Ecto neural progenitor cell (in vitro differentiated cells): ENCODE measurements around the gene RYR1.
"Not testable (repeated sequence)": the region's sequence is repeated elsewhere in the genome, so short reads cannot be mapped to it uniquely, and the experiment has no call there.

ENCODE experiments used
- DNase-seq: peaks from one replicate; pipeline ENCODE4 v3.0.0-alpha.2; 2018; ENCODE audit warnings: low spot score

The RYR1 gene

GRCh38 chr19:38400361-38400760, 33.1 kb upstream of the RYR1 start:
- no peak for DNase-seq

GRCh38 chr19:38401148-38401547, 32.3 kb upstream of the RYR1 start:
- DNase-seq: no peak

- no peak for DNase-seq
Measured at GRCh38 chr19:38402623-38402966, 30.9 kb upstream of the RYR1 start.

GRCh38 chr19:38402967-38403674, 30.4 kb upstream of the RYR1 start, which contains the start of gene FAM98C:
FAM98C (plus strand) TSS chr19:38403093; CDS start chr19:38403154, 61 bp downstream.
- DNase-seq: peak; percentile 99

- no peak for DNase-seq
Measured at GRCh38 chr19:38404858-38405257, 28.6 kb upstream of the RYR1 start.

GRCh38 chr19:38405276-38405675, 28.2 kb upstream of the RYR1 start:
- DNase-seq: no peak

- no peak for DNase-seq
Measured at GRCh38 chr19:38409631-38410133, 23.8 kb upstream of the RYR1 start.

GRCh38 chr19:38410407-38410806, 23.1 kb upstream of the RYR1 start:
- not testable (repeated sequence) for DNase-seq

DNA sequence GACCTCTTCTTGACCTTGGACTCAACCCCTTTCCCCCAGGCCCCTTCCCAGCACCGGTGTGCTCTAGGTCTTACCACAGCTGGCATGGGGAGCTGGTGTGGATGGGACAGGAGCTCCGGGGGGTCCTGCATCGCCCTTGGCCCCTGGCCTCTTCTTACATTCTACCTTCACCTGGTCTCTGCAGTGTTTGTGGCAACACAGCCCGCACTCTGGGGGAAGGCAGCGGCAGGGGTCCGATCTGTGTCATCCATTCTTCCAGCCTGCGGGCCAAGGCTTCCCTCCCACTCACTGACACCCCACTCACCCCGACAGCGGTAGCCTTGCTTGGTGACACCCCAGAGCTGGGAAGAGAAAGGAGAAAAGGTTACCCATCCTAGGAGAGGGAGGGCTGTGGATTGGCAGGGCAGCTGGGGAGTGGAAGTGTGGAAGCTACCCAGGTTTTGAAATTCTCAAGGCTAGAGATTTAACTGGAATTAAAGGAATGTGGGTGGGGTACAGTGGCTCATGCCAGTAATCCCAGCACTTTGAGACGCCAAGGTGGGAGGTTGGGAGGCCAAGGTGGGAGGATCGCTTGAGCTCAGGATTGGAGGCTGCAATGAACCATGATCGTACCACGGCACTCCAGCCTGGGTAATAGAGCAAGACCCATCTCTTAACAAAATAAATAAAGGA, 22.3 kb upstream of the RYR1 start:
- DNase-seq: no peak

- not testable (repeated sequence) for DNase-seq
Measured at GRCh38 chr19:38411898-38412297, 21.6 kb upstream of the RYR1 start.

DNA sequence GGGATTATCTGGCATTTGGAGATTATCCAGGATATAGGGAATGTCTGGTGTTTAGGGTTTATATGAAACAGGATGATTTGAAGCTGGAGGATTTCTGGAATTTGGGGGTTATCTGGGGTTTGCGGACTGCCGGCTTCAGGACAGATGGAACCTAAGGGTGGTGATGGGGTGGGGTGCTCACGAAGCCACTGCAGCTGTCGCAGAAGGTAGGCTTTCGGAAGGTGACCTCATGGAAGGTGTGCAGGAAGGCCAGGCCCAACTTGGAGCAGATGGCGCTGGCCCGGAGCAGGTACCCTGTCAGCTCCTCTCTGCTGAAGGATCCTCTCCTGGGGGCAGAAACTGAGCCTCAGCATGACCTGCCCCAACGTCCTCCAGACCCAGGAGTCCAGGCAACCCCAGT, 21.0 kb upstream of the RYR1 start:
- no peak for DNase-seq

- no peak for DNase-seq
Measured at GRCh38 chr19:38412961-38413360, 20.5 kb upstream of the RYR1 start.

GRCh38 chr19:38413416-38413815, 20.1 kb upstream of the RYR1 start:
- no peak for DNase-seq

GRCh38 chr19:38417146-38417543, 16.3 kb upstream of the RYR1 start:
- no peak for DNase-seq

GRCh38 chr19:38417544-38418506, 15.7 kb upstream of the RYR1 start:
- peak; percentile 87 for DNase-seq

- no peak for DNase-seq
Measured at GRCh38 chr19:38420935-38421334, 12.6 kb upstream of the RYR1 start.

DNA sequence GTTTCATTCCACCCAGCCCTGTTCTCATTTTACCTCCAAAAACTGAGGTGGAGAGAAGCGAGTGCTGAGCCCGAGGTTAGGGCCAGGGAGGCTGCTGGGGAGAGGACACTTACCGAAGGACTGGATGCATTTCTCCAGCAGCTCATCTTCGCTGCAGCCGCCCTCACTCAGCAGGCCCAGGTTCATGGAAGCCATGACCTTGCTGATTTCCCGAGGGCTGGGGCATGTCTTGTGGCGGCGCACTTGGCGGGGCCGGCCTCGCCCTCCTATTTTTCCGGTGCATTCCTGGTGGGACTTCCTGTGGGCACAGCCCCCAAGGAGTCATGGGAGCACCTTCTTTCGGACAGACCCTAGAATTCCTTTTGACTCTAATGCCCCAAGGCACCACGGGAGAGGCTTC, 11.6 kb upstream of the RYR1 start:
- DNase-seq: no peak

- DNase-seq: no peak
Measured at GRCh38 chr19:38422438-38422837, 11.1 kb upstream of the RYR1 start.

- DNase-seq: no peak
Measured at GRCh38 chr19:38424272-38424671, 9.2 kb upstream of the RYR1 start.

- DNase-seq: no peak
Measured at GRCh38 chr19:38425222-38425809, 8.2 kb upstream of the RYR1 start.

- DNase-seq: no peak
Measured at GRCh38 chr19:38425810-38426466, 7.6 kb upstream of the RYR1 start, which contains the start of gene RASGRP4. RASGRP4 (minus strand) TSS chr19:38426219; CDS start chr19:38426091, 128 bp downstream.
